Dendritic cell treated with granulocyte-macrophage colony-stimulating factor and Interleukin-4, amounts not matched to agents 40 ng/mL and 50 ng/mL, for 4 days (primary cell): Measurements from ENCODE around the gene STRC.
"Not testable (repeated sequence)": the region's sequence is repeated elsewhere in the genome, so short reads cannot be mapped to it uniquely, and the experiment has no call there.

ENCODE experiments used
- H3K27ac Mint-ChIP-seq: one replicate; pipeline ENCODE4 v1.8.0; 2022; ENCODE audit warnings: mild to moderate bottlenecking, mixed read lengths
- H3K27me3 Mint-ChIP-seq: one replicate; pipeline ENCODE4 v1.8.0; 2022; ENCODE audit warnings: mild to moderate bottlenecking, mixed read lengths
- H3K36me3 Mint-ChIP-seq: one replicate; pipeline ENCODE4 v1.8.0; 2022; ENCODE audit warnings: low read depth, mixed read lengths
- H3K4me1 Mint-ChIP-seq: one replicate; pipeline ENCODE4 v1.8.0; 2022; ENCODE audit warnings: low read depth, mixed read lengths
- H3K4me3 Mint-ChIP-seq: one replicate; pipeline ENCODE4 v1.8.0; 2022; ENCODE audit warnings: mild to moderate bottlenecking, moderate library complexity, mixed read lengths
- H3K9me3 Mint-ChIP-seq: one replicate; pipeline ENCODE4 v1.8.0; 2022; ENCODE audit warnings: mixed read lengths
- intact Hi-C: fragments of 100-400 bp; cut with micrococcal nuclease; formaldehyde crosslinking; loops from one replicate; pipeline ENCODE4 v1.15.0; 2022

The STRC gene

GRCh38 chr15:43599131-43599530 lies 19.5 kb downstream of the STRC start:
- H3K4me3 Mint-ChIP-seq, H3K27ac Mint-ChIP-seq, H3K4me1 Mint-ChIP-seq, H3K9me3 Mint-ChIP-seq, H3K36me3 Mint-ChIP-seq, intact Hi-C loops: not testable (repeated sequence)
- peaks cover 16% of the 10 kb centered on the region for H3K27me3 Mint-ChIP-seq

DNA sequence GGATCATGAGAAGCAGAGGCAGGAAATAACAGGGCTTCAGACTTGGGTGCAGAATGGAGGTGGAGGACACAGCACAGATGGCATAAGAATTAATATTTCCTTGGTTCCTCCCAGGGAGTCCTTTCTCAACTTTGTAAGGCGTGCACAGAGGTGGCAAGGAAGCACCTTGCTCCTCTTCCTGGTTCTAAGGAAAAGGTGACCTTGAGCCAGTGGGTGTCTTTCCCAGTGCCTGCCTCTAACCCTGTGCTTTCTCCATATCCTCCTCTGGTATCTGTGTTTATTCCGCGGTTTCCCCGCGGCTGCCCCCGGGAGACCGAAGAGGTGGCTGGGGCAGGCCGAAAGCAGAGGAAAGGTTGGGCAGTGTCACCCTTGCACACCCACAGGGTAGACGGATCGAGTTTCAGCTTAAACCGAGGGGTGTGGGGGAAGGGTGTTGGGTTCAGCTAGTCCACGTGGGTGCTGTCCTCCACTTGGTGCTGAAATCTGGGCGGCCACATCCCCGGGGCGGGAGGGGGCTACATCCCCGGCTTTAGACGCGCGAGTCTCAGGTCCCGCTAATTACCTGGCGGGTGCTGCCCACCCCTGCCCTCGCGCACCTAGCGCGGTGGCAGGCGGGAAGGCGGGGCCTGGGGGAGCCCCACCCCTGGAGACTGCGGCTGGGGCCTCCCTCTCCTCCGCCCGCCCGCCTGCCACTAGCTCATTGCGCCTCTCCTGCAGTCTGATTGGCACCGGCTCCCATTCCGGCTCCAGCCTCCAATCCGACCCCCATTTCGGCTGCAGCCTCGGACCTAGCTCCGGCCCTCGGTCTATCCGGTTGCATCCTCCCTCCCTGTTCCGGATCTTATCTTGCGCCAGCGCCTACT lies 25.0 kb downstream of the STRC start, which contains the start of gene CKMT1B:
Gene CKMT1B, plus strand, starts transcription at position 700 of the 863 bp plus-strand sequence. CDS start 192 bp downstream, outside the sequence.
- H3K27me3 Mint-ChIP-seq, intact Hi-C loops, H3K36me3 Mint-ChIP-seq, H3K4me3 Mint-ChIP-seq, H3K27ac Mint-ChIP-seq, H3K9me3 Mint-ChIP-seq, H3K4me1 Mint-ChIP-seq: not testable (repeated sequence)

- H3K27ac Mint-ChIP-seq, H3K4me3 Mint-ChIP-seq, intact Hi-C loops, H3K9me3 Mint-ChIP-seq, H3K36me3 Mint-ChIP-seq, H3K4me1 Mint-ChIP-seq, H3K27me3 Mint-ChIP-seq: not testable (repeated sequence)
Measured at GRCh38 chr15:43592841-43593240, 25.8 kb downstream of the STRC start.

DNA sequence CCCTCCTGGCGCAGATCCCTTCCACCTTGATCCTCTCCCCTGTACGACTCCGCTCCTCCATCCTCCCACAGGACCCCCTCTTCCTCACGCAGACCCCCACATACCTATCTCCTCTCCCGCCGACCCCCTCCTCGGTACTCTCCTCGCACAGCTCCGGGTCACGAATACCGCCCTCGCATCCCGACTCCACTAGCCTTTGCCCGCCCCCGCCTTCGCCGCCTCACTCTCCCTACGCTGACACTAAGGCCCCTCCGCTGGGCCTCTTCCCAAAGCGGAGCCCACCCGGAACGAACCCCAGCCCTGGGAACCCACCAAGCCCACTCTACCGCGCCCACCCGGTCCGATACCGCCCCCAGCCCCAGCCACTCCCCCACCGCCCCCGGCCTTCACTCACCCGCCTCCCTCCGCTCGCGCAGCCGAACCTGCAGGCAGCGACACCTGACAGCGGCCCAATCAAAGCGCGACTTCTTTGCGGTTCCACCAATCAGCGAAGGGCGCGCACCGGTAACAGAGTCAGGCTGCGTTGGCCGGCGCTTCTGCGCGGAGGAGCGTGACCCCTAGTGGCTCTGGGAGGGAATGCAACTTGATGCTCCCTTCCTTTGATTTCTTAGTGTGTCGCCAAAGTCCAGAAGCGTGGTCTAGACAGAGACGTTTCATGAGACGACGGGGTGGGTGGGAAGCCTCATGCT lies 28.7 kb downstream of the STRC start, which contains the start of gene PPIP5K1:
Gene PPIP5K1, minus strand, starts transcription at position 431 of the 689 bp plus-strand sequence. CDS start 5,704 bp downstream, outside the sequence.
- H3K36me3 Mint-ChIP-seq, H3K27me3 Mint-ChIP-seq, intact Hi-C loops, H3K9me3 Mint-ChIP-seq, H3K4me3 Mint-ChIP-seq, H3K27ac Mint-ChIP-seq, H3K4me1 Mint-ChIP-seq: not testable (repeated sequence)

DNA sequence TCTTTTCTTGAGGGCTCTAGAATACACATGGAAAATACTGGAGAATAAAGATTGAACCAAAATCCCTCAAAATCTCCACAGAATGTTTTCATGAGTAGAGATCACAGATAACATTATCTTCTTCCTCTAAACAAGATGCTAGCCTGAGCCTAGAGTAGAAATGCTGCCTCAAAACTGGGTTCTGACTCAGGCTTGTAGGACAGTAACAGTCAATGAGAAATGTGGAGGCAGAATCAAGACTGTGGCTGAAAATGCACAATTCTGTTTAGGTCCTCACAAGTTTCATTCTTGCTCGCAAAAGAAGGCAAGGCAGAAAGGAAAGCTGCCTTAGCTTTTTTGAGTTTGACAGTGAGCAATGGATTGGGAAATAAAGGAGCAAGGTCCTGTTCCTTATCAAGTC lies 44.0 kb downstream of the STRC start:
- H3K4me3 Mint-ChIP-seq, intact Hi-C loops, H3K27me3 Mint-ChIP-seq, H3K36me3 Mint-ChIP-seq, H3K27ac Mint-ChIP-seq, H3K4me1 Mint-ChIP-seq, H3K9me3 Mint-ChIP-seq: not testable (repeated sequence)

DNA sequence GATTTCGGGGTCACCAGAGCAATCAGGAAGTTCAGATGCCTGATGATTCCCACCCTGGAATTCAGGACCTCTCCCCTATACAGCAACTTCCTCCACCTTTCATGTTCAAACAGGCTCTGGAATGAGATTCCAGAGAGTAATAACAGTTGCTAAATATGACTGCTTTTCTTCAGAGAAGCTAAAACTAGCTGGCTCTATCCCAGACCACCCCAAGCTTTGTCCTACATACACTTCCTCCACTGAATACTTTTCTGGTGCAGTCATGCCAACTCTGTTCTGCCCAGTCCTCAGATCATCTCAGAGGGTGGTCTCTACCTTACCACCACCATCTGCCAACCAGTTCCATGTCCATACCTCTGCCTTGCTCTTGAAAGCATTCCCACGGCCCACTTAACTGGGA lies 52.0 kb downstream of the STRC start:
- H3K27ac Mint-ChIP-seq, H3K27me3 Mint-ChIP-seq, H3K36me3 Mint-ChIP-seq, H3K4me1 Mint-ChIP-seq, H3K4me3 Mint-ChIP-seq, intact Hi-C loops, H3K9me3 Mint-ChIP-seq: not testable (repeated sequence)

GRCh38 chr15:43563793-43564192 lies 54.8 kb downstream of the STRC start:
- H3K36me3 Mint-ChIP-seq, H3K9me3 Mint-ChIP-seq, intact Hi-C loops: not testable (repeated sequence)

DNA sequence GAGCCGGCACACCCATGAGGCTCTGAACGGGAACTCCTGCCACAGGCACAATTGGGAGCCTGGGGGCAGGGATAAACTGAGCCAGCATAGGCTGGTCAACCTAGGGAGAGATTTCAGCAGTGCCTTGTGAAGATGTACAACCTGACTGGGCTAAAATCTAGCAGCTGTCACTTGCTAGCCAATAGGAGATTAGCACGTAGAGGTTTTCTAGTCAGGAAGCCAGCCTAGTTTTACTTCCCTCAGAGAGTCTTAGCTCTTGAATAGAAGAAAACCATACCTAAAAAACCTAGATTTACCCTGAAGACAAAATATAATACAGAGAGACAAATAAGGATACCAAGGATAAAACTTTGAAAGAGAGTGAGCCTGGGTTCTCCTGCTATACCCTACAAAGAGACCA lies 55.8 kb downstream of the STRC start:
- H3K27me3 Mint-ChIP-seq, H3K9me3 Mint-ChIP-seq, H3K4me3 Mint-ChIP-seq, H3K27ac Mint-ChIP-seq, intact Hi-C loops, H3K4me1 Mint-ChIP-seq: not testable (repeated sequence)
- H3K36me3 Mint-ChIP-seq: peaks cover 15% of the 10 kb centered on the region

More at GRCh38 chr15:43563793-43564192, 54.8 kb downstream of the STRC start:
- H3K4me3 Mint-ChIP-seq, H3K4me1 Mint-ChIP-seq, H3K27ac Mint-ChIP-seq, H3K27me3 Mint-ChIP-seq: not testable (repeated sequence)

- H3K9me3 Mint-ChIP-seq: no peaks in the 10 kb centered on the region
- no peaks in the 10 kb centered on the region for H3K27me3 Mint-ChIP-seq
- intact Hi-C loops: no loop called here
- H3K36me3 Mint-ChIP-seq: peaks cover 41% of the 10 kb centered on the region
- no peak overlapping the region for H3K27ac Mint-ChIP-seq
- no peaks in the 10 kb centered on the region for H3K4me1 Mint-ChIP-seq
- H3K4me3 Mint-ChIP-seq: no peak overlapping the region
Measured at GRCh38 chr15:43552986-43553385, 65.6 kb downstream of the STRC start.

GRCh38 chr15:43552256-43552655 lies 66.3 kb downstream of the STRC start:
- Mint-ChIP-seq H3K36me3 (peaks cover 42% of the 10 kb centered on the region), H3K9me3 (no peaks in the 10 kb centered on the region), H3K4me3 (no peak overlapping the region), H3K4me1 (no peaks in the 10 kb centered on the region), H3K27me3 (no peaks in the 10 kb centered on the region), H3K27ac (no peak overlapping the region)
- intact Hi-C loops: no loop called here

- peaks cover 36% of the 10 kb centered on the region for H3K36me3 Mint-ChIP-seq
- no peak overlapping the region for H3K27ac Mint-ChIP-seq
- H3K9me3 Mint-ChIP-seq: no peaks in the 10 kb centered on the region
- H3K27me3 Mint-ChIP-seq: no peaks in the 10 kb centered on the region
- intact Hi-C loops: no loop called here
- no peaks in the 10 kb centered on the region for H3K4me1 Mint-ChIP-seq
- no peak overlapping the region for H3K4me3 Mint-ChIP-seq
Measured at GRCh38 chr15:43550527-43551363, 67.9 kb downstream of the STRC start.
